GM12878 (cell line): ENCODE results near the gene PNLDC1. TPM values are rescaled to one million over a fixed set of nuclear protein-coding genes. Genes with fewer than 3 reads are reported as not detected.

Experiments used
- ATAC-seq: fragments of 200-7000 bp; cut with Tn5 transposase; 3 replicates; pipeline ENCODE4 v1.9.1; 2020; ENCODE audit warnings: mild to moderate bottlenecking, moderate library complexity
- BruUV-seq: library from RNA; stranded (reverse); fragments of 400-500 nt; replicated peaks from 2 replicates; lab custom pipeline; 2021; lab: Mats Ljungman, UMichigan
- CTCF ChIA-PET: fragments of 300-600 bp; sonication (Branson Sonifier 250); formaldehyde crosslinking; extraction: SDS; loops from one replicate; lab custom pipeline; 2021; ENCODE audit warnings: inconsistent platforms; lab: Yijun Ruan, JAX
- POLR2A ChIA-PET: fragments of 350-600 bp; formaldehyde crosslinking; extraction: SDS; loops from one replicate; lab custom pipeline; 2021; ENCODE audit warnings: inconsistent platforms; lab: Charles Lee
- RAD21 ChIA-PET: fragments of 300-600 bp; sonication (Branson Sonifier 250); formaldehyde crosslinking; loops from one replicate; lab custom pipeline; 2023; ENCODE audit warnings: antibody characterized with exemption; ENCODE audit not compliant: unreplicated experiment; lab: Charles Lee
- SMC1A ChIA-PET: fragments of 300-600 bp; sonication (Branson Sonifier 250); formaldehyde crosslinking; loops from one replicate; lab custom pipeline; 2023; ENCODE audit not compliant: unreplicated experiment, uncharacterized antibody; lab: Charles Lee
- DNase-seq: peaks from one replicate; pipeline ENCODE4 v3.0.0-alpha.2; 2011; ENCODE audit warnings: low read depth, low spot score
- FAIRE-seq: peaks from 3 replicates; lab custom pipeline; 2011; peaks lifted over from hg19 to GRCh38; lab: Jason Lieb, UNC
- H2AFZ ChIP-seq: 2 replicates; pipeline ENCODE4 v1.6.0; 2011; ENCODE audit warnings: low read depth, low read length, control low read depth; ENCODE audit not compliant: control insufficient read depth
- H3K27ac ChIP-seq: 2 replicates; pipeline ENCODE4 v1.5.1; 2011; ENCODE audit warnings: control low read depth; ENCODE audit not compliant: control insufficient read depth, insufficient read depth
- H3K27me3 ChIP-seq, 2 experiments: replicated peaks in 1 of 2; 2 replicates each; pipeline versions ENCODE4 v1.6.0 to v1.6.1; 2011; ENCODE audit warnings: low read length in 1 of 2; ENCODE audit not compliant: control insufficient read depth in 2 of 2, insufficient read depth in 2 of 2
- H3K36me3 ChIP-seq, 2 experiments: 2 replicates each; pipeline ENCODE4 v1.5.1; 2011; ENCODE audit warnings: low read length in 1 of 2; ENCODE audit not compliant: control insufficient read depth in 2 of 2, insufficient read depth in 2 of 2
- H3K4me1 ChIP-seq: 2 replicates; pipeline ENCODE4 v1.6.1; 2011; ENCODE audit warnings: mild to moderate bottlenecking, low read length, moderate library complexity, mixed read lengths; ENCODE audit not compliant: control insufficient read depth, insufficient read depth
- H3K4me2 ChIP-seq: 2 replicates; pipeline ENCODE4 v1.6.0; 2011; ENCODE audit warnings: control low read depth; ENCODE audit not compliant: control insufficient read depth, insufficient read depth
- H3K4me3 ChIP-seq: fragments of 200-600 bp; sonication (generic); 2 replicates; pipeline ENCODE4 v1.5.1; 2016
- H3K79me2 ChIP-seq: 2 replicates; pipeline ENCODE4 v1.6.0; 2011; ENCODE audit warnings: low read length; ENCODE audit not compliant: control insufficient read depth, insufficient read depth
- H3K9ac ChIP-seq: 2 replicates; pipeline ENCODE4 v1.8.0; 2011; ENCODE audit warnings: low read length, control low read depth, mixed read lengths; ENCODE audit not compliant: control insufficient read depth, insufficient read depth
- H3K9me3 ChIP-seq: replicated peaks from 3 replicates; pipeline ENCODE4 v1.5.1; 2011; ENCODE audit warnings: mild to moderate bottlenecking, low read length; ENCODE audit not compliant: control insufficient read depth, insufficient read depth
- H4K20me1 ChIP-seq: 2 replicates; pipeline ENCODE4 v1.6.0; 2011; ENCODE audit not compliant: control insufficient read depth, insufficient read depth
- EP300 ChIP-seq, 2 experiments: fragments of 150-350 bp in 1 of 2; IDR thresholded peaks; 2 replicates each; pipeline ENCODE4 v1.6.1; 2011 to 2012; ENCODE audit warnings: low read depth in 2 of 2, low read length in 2 of 2, borderline replicate concordance in 1 of 2, improper control_type of control experiment in 1 of 2, inconsistent platforms in 1 of 2; ENCODE audit not compliant: control insufficient read depth in 1 of 2
- FOXM1 ChIP-seq: IDR thresholded peaks from 2 replicates; pipeline ENCODE4 v1.6.1; 2012; ENCODE audit warnings: low read depth, mild to moderate bottlenecking, inconsistent platforms, low read length, moderate library complexity
- HDAC6 ChIP-seq: fragments of 200-600 bp; sonication (generic); IDR thresholded peaks from one replicate; pipeline ENCODE4 v1.8.0; 2017; ENCODE audit warnings: antibody characterized with exemption; ENCODE audit not compliant: unreplicated experiment
- RAD21 ChIP-seq: IDR thresholded peaks from 2 replicates; pipeline ENCODE4 v1.6.1; 2011; ENCODE audit warnings: mild to moderate bottlenecking, low read depth, low read length, moderate library complexity; ENCODE audit not compliant: insufficient read depth
- RFX5 ChIP-seq: IDR thresholded peaks from 2 replicates; pipeline ENCODE4 v1.6.1; 2011; ENCODE audit warnings: low read depth, low read length, improper control_type of control experiment
- SMC3 ChIP-seq: IDR thresholded peaks from 2 replicates; pipeline ENCODE4 v1.6.1; 2011; ENCODE audit warnings: low read length, improper control_type of control experiment, borderline replicate concordance
- TBL1XR1 ChIP-seq: IDR thresholded peaks from 2 replicates; pipeline ENCODE4 v1.6.1; 2012; ENCODE audit warnings: low read depth, low read length, improper control_type of control experiment
- ZNF207 ChIP-seq: fragments of 450-650 bp; IDR thresholded peaks from 2 replicates; pipeline ENCODE4 v1.6.1; 2014; ENCODE audit warnings: antibody characterized with exemption, mild to moderate bottlenecking, borderline replicate concordance
- WGBS: methylation state at CpG from one replicate; pipeline ENCODE4 v1.1.6; 2016; ENCODE audit warnings: low lambda C conversion rate; ENCODE audit not compliant: insufficient replicate concordance, insufficient coverage; ENCODE audit errors: missing lambda C conversion rate; 5-methylcytosine and 5-hydroxymethylcytosine counted together
- in situ Hi-C: fragments of 300-500 bp; cut with MboI; formaldehyde crosslinking; loops from 9 replicates; pipeline ENCODE4 v1.14.3; 2018; ENCODE audit warnings: mixed read lengths
- intact Hi-C: fragments of 100-400 bp; cut with micrococcal nuclease; formaldehyde crosslinking; loops from one replicate; pipeline ENCODE4 v1.14.2; 2022; ENCODE audit not compliant: unreplicated experiment
- polyA plus RNA-seq, 11 experiments: library from polyadenylated mRNA; depleted of rRNA in 4 of 11; unstranded in 6 of 11; stranded (reverse) in 5 of 11; fragments of >200 nt; fragmentation: Nextera tagmentation in 4 of 11; fragmentation: Illumina TruSeq in 1 of 11; extraction: Ambion mirVana in 4 of 11; extraction: Trizol in 1 of 11; gene quantifications; 1 replicate in 1 of 11; 2 replicates in 10 of 11; pipeline versions ENCODE4 v1.2.1 to v1.2.3, GENCODE V29; 2011 to 2016; ENCODE audit warnings: inconsistent platforms in 2 of 11, missing spikeins in 2 of 11, low read depth in 1 of 11
- total RNA-seq, 4 experiments: library from RNA; depleted of rRNA in 3 of 4; stranded (reverse); fragments of >200 nt in 3 of 4; fragmentation: Illumina TruSeq in 1 of 4; extraction: Trizol in 1 of 4; gene quantifications; 2 replicates each; pipeline versions ENCODE4 v1.2.1 to v1.2.3, GENCODE V29; 2013 to 2021
- TF ChIP-seq, protein P1 (sequence below): fragments of 450-650 bp; formaldehyde crosslinking; IDR thresholded peaks from 2 replicates; pipeline ENCODE4 v1.5.0; 2022; ENCODE audit warnings: mild to moderate bottlenecking, missing genetic modification characterization
- TF ChIP-seq, protein P2 (sequence below): fragments of 450-650 bp; IDR thresholded peaks from 2 replicates; pipeline ENCODE4 v1.6.1; 2017; ENCODE audit warnings: mild to moderate bottlenecking, moderate library complexity

PNLDC1 gene
- total and polyA plus RNA-seq, 10 of the 15 experiments (the other 5 are each of a cell fraction or from before 2014, with no cell fraction given), result 0.06 to 0.25 (median 0.09) TPM; not detected in 2

DNA sequence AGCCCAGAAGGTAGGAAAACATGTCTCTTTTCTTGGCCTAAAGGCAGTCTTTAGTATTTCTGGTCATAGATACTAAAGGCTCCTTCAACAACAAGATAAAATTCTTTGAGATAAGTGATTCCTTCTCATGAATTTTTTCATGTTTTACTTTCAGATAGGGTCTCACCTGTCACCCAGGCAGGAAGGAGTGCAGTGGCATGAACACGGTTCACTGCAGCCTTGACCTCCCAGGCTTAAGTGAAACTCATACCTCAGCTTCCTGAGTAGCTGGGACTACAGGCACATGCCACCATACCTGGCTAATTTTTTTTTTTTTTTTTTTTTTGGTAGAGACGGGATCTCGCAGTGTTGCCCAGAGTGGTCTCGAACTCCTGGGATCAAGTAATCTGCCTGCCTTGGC, 9.1 kb downstream of the PNLDC1 start (continued):
- TF ChIP-seq, protein P1, sequence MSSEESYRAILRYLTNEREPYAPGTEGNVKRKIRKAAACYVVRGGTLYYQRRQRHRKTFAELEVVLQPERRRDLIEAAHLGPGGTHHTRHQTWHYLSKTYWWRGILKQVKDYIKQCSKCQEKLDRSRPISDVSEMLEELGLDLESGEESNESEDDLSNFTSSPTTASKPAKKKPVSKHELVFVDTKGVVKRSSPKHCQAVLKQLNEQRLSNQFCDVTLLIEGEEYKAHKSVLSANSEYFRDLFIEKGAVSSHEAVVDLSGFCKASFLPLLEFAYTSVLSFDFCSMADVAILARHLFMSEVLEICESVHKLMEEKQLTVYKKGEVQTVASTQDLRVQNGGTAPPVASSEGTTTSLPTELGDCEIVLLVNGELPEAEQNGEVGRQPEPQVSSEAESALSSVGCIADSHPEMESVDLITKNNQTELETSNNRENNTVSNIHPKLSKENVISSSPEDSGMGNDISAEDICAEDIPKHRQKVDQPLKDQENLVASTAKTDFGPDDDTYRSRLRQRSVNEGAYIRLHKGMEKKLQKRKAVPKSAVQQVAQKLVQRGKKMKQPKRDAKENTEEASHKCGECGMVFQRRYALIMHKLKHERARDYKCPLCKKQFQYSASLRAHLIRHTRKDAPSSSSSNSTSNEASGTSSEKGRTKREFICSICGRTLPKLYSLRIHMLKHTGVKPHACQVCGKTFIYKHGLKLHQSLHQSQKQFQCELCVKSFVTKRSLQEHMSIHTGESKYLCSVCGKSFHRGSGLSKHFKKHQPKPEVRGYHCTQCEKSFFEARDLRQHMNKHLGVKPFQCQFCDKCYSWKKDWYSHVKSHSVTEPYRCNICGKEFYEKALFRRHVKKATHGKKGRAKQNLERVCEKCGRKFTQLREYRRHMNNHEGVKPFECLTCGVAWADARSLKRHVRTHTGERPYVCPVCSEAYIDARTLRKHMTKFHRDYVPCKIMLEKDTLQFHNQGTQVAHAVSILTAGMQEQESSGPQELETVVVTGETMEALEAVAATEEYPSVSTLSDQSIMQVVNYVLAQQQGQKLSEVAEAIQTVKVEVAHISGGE, result no peak
- TF ChIP-seq, protein P2, sequence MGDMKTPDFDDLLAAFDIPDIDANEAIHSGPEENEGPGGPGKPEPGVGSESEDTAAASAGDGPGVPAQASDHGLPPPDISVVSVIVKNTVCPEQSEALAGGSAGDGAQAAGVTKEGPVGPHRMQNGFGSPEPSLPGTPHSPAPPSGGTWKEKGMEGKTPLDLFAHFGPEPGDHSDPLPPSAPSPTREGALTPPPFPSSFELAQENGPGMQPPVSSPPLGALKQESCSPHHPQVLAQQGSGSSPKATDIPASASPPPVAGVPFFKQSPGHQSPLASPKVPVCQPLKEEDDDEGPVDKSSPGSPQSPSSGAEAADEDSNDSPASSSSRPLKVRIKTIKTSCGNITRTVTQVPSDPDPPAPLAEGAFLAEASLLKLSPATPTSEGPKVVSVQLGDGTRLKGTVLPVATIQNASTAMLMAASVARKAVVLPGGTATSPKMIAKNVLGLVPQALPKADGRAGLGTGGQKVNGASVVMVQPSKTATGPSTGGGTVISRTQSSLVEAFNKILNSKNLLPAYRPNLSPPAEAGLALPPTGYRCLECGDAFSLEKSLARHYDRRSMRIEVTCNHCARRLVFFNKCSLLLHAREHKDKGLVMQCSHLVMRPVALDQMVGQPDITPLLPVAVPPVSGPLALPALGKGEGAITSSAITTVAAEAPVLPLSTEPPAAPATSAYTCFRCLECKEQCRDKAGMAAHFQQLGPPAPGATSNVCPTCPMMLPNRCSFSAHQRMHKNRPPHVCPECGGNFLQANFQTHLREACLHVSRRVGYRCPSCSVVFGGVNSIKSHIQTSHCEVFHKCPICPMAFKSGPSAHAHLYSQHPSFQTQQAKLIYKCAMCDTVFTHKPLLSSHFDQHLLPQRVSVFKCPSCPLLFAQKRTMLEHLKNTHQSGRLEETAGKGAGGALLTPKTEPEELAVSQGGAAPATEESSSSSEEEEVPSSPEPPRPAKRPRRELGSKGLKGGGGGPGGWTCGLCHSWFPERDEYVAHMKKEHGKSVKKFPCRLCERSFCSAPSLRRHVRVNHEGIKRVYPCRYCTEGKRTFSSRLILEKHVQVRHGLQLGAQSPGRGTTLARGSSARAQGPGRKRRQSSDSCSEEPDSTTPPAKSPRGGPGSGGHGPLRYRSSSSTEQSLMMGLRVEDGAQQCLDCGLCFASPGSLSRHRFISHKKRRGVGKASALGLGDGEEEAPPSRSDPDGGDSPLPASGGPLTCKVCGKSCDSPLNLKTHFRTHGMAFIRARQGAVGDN, result no peak
- TF ChIP-seq, all 136 proteins: peak for 0

DNA sequence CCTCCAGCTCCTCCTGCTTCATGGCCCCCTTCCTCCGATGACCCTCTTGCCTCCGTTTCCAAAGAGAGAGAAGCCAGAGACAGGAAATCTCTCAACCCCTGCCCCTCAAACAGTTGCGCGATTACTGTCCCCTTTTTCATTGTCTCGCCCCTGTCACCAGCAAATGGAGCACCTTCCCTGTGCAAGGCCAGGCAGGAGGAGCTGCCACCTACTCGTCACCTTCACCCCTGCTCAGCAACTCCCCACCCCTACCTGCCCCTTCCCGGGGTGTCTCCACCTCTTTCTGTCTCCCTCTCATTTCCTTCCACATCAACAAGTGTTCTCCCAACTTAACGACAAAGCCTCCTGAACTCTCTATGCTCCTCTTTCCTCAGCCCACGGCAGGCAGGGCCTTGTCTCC, 13.7 kb downstream of the PNLDC1 start:
- no peak overlapping the region for H3K4me2 ChIP-seq
- H3K4me3 ChIP-seq, result no peak overlapping the region
- intact Hi-C loops (no loop called here), in situ Hi-C loops (no loop called here)
- H3K27me3 ChIP-seq, result no peaks in the 10 kb centered on the region
- FAIRE-seq (no peak), DNase-seq (no peak), ATAC-seq (no peak)
- no peaks in the 10 kb centered on the region for H3K79me2 ChIP-seq
- no peak overlapping the region for H3K27ac ChIP-seq
- no peaks in the 10 kb centered on the region for H3K36me3 ChIP-seq
- no peak overlapping the region for H2AFZ ChIP-seq
- no peak overlapping the region for H3K9ac ChIP-seq
- ChIA-PET RAD21 (no interaction called here), SMC1A (no interaction called here), POLR2A (no interaction called here), CTCF (no interaction called here)
- WGBS, result 62% methylated on average over 9 of the region's 9 CpGs
- no peaks in the 10 kb centered on the region for H3K4me1 ChIP-seq
- no TSS peak for BruUV-seq
- H4K20me1 ChIP-seq, result no peaks in the 10 kb centered on the region
- no peaks in the 10 kb centered on the region for H3K9me3 ChIP-seq
- TF ChIP-seq FOXM1 (no peak), RFX5 (no peak), HDAC6 (no peak), TBL1XR1 (no peak), EP300 (IDR thresholded peaks at IDR 0.05; ENCODE audit: borderline replicate concordance in 1 of 2, control insufficient read depth in 1 of 2, low read depth in 2 of 2, low read length in 2 of 2) (no peak), ZNF207 (no peak), SMC3 (no peak), RAD21 (no peak)
- TF ChIP-seq, protein P1, result no peak
